ENCODE results near the gene SFTPB. TPM values are rescaled to one million over a fixed set of nuclear protein-coding genes. Genes with fewer than 3 reads are reported as not detected.
A peak's percentile ranks its signal among the peaks of the same experiment; 100 is the strongest.

The SFTPB gene
- total RNA-seq, 1 experiment from 2014 or later: not detected

- Mint-ChIP-seq H3K9me3 (ENCODE audit: low read depth, unreplicated experiment) (no peaks in the 10 kb centered on the region), H3K4me3 (ENCODE audit: low read depth, unreplicated experiment) (no peak overlapping the region), H3K27me3 (ENCODE audit: unreplicated experiment) (peaks cover 15% of the 10 kb centered on the region), H3K36me3 (ENCODE audit: insufficient read depth, unreplicated experiment) (no peaks in the 10 kb centered on the region), H3K4me1 (ENCODE audit: low read depth, unreplicated experiment) (peaks cover 14% of the 10 kb centered on the region), H3K27ac (ENCODE audit: unreplicated experiment) (no peak overlapping the region)
- intact Hi-C loops (cut with micrococcal nuclease; ENCODE audit: unreplicated experiment): loop anchor here (1.0 kb wide), 1 partner anchor 28 kb away; no protein-coding TSS in a partner anchor
- CTCF ChIA-PET: interaction anchor here (0.7 to 1.4 kb wide), 5 partner anchors 12 to 50 kb away, joined by 3 to 13 read pairs (median 5); no protein-coding TSS in a partner anchor
- DNase-seq: peak; percentile 93
- BruUV-seq (replicated peaks): no TSS peak
- TF ChIP-seq, protein P1, sequence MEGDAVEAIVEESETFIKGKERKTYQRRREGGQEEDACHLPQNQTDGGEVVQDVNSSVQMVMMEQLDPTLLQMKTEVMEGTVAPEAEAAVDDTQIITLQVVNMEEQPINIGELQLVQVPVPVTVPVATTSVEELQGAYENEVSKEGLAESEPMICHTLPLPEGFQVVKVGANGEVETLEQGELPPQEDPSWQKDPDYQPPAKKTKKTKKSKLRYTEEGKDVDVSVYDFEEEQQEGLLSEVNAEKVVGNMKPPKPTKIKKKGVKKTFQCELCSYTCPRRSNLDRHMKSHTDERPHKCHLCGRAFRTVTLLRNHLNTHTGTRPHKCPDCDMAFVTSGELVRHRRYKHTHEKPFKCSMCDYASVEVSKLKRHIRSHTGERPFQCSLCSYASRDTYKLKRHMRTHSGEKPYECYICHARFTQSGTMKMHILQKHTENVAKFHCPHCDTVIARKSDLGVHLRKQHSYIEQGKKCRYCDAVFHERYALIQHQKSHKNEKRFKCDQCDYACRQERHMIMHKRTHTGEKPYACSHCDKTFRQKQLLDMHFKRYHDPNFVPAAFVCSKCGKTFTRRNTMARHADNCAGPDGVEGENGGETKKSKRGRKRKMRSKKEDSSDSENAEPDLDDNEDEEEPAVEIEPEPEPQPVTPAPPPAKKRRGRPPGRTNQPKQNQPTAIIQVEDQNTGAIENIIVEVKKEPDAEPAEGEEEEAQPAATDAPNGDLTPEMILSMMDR (IDR thresholded peaks at IDR 0.05; ENCODE audit: unreplicated experiment): peak; percentile 92
Observed at GRCh38 chr2:85678794-85679672, 11.0 kb upstream of the SFTPB start.

DNA sequence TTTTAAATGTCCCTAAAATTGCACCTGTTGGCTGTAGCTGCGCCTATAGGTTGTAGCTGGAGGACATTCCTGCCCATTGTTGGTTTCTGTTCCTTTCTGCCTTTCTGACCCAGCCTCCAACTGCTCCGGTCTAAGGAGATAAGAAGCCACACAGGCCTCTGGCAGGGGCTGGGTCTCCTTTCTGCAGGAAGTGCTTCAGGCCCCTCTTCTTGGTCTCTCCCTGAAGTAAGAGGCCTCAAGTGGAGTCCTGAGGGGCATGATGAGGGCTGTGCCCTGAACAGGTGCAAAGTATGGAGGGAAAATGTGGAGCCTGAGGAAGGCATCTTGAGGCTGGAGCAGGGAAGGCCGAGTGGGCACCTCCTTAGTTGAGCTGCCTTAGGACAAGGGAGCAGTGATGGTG, 10.4 kb upstream of the SFTPB start:
- BruUV-seq (replicated peaks): no TSS peak
- H3K27ac Mint-ChIP-seq (ENCODE audit: unreplicated experiment): no peak overlapping the region
- CTCF ChIA-PET: interaction anchor here (0.9 to 1.4 kb wide), 3 partner anchors 13 to 41 kb away, joined by 3 to 9 read pairs (median 4); no protein-coding TSS in a partner anchor
- DNase-seq: no peak
- H3K27me3 Mint-ChIP-seq (ENCODE audit: unreplicated experiment): peaks cover 22% of the 10 kb centered on the region
- H3K9me3 Mint-ChIP-seq (ENCODE audit: low read depth, unreplicated experiment): no peaks in the 10 kb centered on the region
- intact Hi-C loops (cut with micrococcal nuclease; ENCODE audit: unreplicated experiment): no loop called here
- peaks cover 14% of the 10 kb centered on the region for H3K4me1 Mint-ChIP-seq (ENCODE audit: low read depth, unreplicated experiment)
- no peaks in the 10 kb centered on the region for H3K36me3 Mint-ChIP-seq (ENCODE audit: insufficient read depth, unreplicated experiment)
- no peak overlapping the region for H3K4me3 Mint-ChIP-seq (ENCODE audit: low read depth, unreplicated experiment)
- TF ChIP-seq, protein P1 (IDR thresholded peaks at IDR 0.05; ENCODE audit: unreplicated experiment): no peak

GRCh38 chr2:85675866-85676548, 8.0 kb upstream of the SFTPB start:
- TF ChIP-seq, protein P1 (IDR thresholded peaks at IDR 0.05; ENCODE audit: unreplicated experiment): no peak
- DNase-seq: no peak
- H3K9me3 Mint-ChIP-seq (ENCODE audit: low read depth, unreplicated experiment): no peaks in the 10 kb centered on the region
- CTCF ChIA-PET: no interaction called here
- peaks cover 39% of the 10 kb centered on the region for H3K27me3 Mint-ChIP-seq (ENCODE audit: unreplicated experiment)
- intact Hi-C loops (cut with micrococcal nuclease; ENCODE audit: unreplicated experiment): no loop called here
- peaks cover 14% of the 10 kb centered on the region for H3K4me1 Mint-ChIP-seq (ENCODE audit: low read depth, unreplicated experiment)
- no peak overlapping the region for H3K4me3 Mint-ChIP-seq (ENCODE audit: low read depth, unreplicated experiment)
- no TSS peak for BruUV-seq (replicated peaks)
- H3K27ac Mint-ChIP-seq (ENCODE audit: unreplicated experiment): no peak overlapping the region
- H3K36me3 Mint-ChIP-seq (ENCODE audit: insufficient read depth, unreplicated experiment): no peaks in the 10 kb centered on the region

GRCh38 chr2:85675427-85675826, 7.4 kb upstream of the SFTPB start:
- BruUV-seq (replicated peaks): no TSS peak
- H3K27ac Mint-ChIP-seq (ENCODE audit: unreplicated experiment): no peak overlapping the region
- no peak overlapping the region for H3K4me3 Mint-ChIP-seq (ENCODE audit: low read depth, unreplicated experiment)
- no peaks in the 10 kb centered on the region for H3K36me3 Mint-ChIP-seq (ENCODE audit: insufficient read depth, unreplicated experiment)
- H3K9me3 Mint-ChIP-seq (ENCODE audit: low read depth, unreplicated experiment): no peaks in the 10 kb centered on the region
- intact Hi-C loops (cut with micrococcal nuclease; ENCODE audit: unreplicated experiment): no loop called here
- H3K4me1 Mint-ChIP-seq (ENCODE audit: low read depth, unreplicated experiment): peaks cover 8% of the 10 kb centered on the region
- no peak for DNase-seq
- H3K27me3 Mint-ChIP-seq (ENCODE audit: unreplicated experiment): peaks cover 45% of the 10 kb centered on the region
- CTCF ChIA-PET: no interaction called here
- TF ChIP-seq, protein P1 (IDR thresholded peaks at IDR 0.05; ENCODE audit: unreplicated experiment): no peak

All from Calu3 (cell line).